Measurements from ENCODE around the gene MET. TPM values are rescaled to one million over a fixed set of nuclear protein-coding genes. Genes with fewer than 3 reads are reported as not detected.

MET gene
- total and polyA plus RNA-seq, 2 donors (not counting 3 experiments of a cell fraction or from before 2014, with no cell fraction given), result 21.1 to 44.5 TPM

- dilution Hi-C loops (cut with MboI; ENCODE audit: extremely low pct_ligation_motif_present, low sequenced_read_pairs), result no loop called here
- H2AFZ ChIP-seq (ENCODE audit: low read depth, low read length), result no peak overlapping the region
Measured at GRCh38 chr7:116739307-116739706, 67.3 kb downstream of the MET start.

More at GRCh38 chr7:116739307-116739706, 67.3 kb downstream of the MET start:
- Histone ChIP-seq H3K4me1 (ENCODE audit: control insufficient read depth, extremely low read depth, insufficient read depth, low read length) (peaks cover 34% of the 10 kb centered on the region), H3K9me1 (replicated peaks; ENCODE audit: control insufficient read depth, extremely low read depth, insufficient read depth, low read length) (no peaks in the 10 kb centered on the region), H4K20me1 (replicated peaks; ENCODE audit: control insufficient read depth, extremely low read depth, insufficient read depth, low read length) (no peaks in the 10 kb centered on the region), H3K79me2 (ENCODE audit: control insufficient read depth, insufficient read depth, low read length) (no peaks in the 10 kb centered on the region), H3K27ac (ENCODE audit: insufficient read depth, low read depth, low read length) (no peak overlapping the region), H3K4me2 (ENCODE audit: insufficient read depth, low read length) (no peak overlapping the region), H3K36me3 (ENCODE audit: control insufficient read depth in 2 of 2, extremely low read depth in 1 of 2, insufficient read depth in 2 of 2, low read length in 2 of 2) (peaks cover 0 to 4% of the 10 kb centered on the region in 2 experiments), H3K4me3 (replicated peaks in 1 of 3; ENCODE audit: insufficient read depth in 1 of 3, low read depth in 1 of 3, low read length in 3 of 3) (no peak overlapping the region), H3K27me3 (ENCODE audit: control insufficient read depth in 2 of 2, insufficient read depth in 2 of 2, low read length in 2 of 2) (no peaks in the 10 kb centered on the region), H3K9me3 (replicated peaks; ENCODE audit: control insufficient read depth, insufficient read depth, low read length) (no peaks in the 10 kb centered on the region), H3K9ac (replicated peaks; ENCODE audit: extremely low read depth, insufficient read depth, low read length) (no peak overlapping the region)
- TF ChIP-seq JUN (IDR thresholded peaks at IDR 0.05; ENCODE audit: borderline replicate concordance, insufficient read depth, insufficient read length, low read depth), result no peak
- TF ChIP-seq, protein P1, sequence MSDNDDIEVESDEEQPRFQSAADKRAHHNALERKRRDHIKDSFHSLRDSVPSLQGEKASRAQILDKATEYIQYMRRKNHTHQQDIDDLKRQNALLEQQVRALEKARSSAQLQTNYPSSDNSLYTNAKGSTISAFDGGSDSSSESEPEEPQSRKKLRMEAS (IDR thresholded peaks at IDR 0.05; ENCODE audit: insufficient read depth, insufficient read length), result no peak
- no peak for TF ChIP-seq POLR2A (IDR thresholded peaks at IDR 0.05; ENCODE audit: low read depth, low read length)
- no peak for TF ChIP-seq EZH2 (IDR thresholded peaks at IDR 0.05; ENCODE audit: borderline replicate concordance, low read depth, low read length, severe bottlenecking)
- TF ChIP-seq, protein P2, sequence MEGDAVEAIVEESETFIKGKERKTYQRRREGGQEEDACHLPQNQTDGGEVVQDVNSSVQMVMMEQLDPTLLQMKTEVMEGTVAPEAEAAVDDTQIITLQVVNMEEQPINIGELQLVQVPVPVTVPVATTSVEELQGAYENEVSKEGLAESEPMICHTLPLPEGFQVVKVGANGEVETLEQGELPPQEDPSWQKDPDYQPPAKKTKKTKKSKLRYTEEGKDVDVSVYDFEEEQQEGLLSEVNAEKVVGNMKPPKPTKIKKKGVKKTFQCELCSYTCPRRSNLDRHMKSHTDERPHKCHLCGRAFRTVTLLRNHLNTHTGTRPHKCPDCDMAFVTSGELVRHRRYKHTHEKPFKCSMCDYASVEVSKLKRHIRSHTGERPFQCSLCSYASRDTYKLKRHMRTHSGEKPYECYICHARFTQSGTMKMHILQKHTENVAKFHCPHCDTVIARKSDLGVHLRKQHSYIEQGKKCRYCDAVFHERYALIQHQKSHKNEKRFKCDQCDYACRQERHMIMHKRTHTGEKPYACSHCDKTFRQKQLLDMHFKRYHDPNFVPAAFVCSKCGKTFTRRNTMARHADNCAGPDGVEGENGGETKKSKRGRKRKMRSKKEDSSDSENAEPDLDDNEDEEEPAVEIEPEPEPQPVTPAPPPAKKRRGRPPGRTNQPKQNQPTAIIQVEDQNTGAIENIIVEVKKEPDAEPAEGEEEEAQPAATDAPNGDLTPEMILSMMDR (IDR thresholded peaks at IDR 0.05; ENCODE audit: extremely low read depth in 1 of 2, insufficient read depth in 1 of 2, low read depth in 1 of 2, low read length in 2 of 2), result no peak
- no peak for TF ChIP-seq MYC (IDR thresholded peaks at IDR 0.05; ENCODE audit: low read depth, low read length)
- no peak for TF ChIP-seq FOS (IDR thresholded peaks at IDR 0.05; ENCODE audit: borderline replicate concordance, insufficient read depth, low read length)
- TF ChIP-seq POLR2AphosphoS5 (IDR thresholded peaks at IDR 0.05; ENCODE audit: insufficient read depth, low read depth, low read length), result no peak
- TF ChIP-seq GATA2 (IDR thresholded peaks at IDR 0.05; ENCODE audit: insufficient read depth, insufficient read length, low read depth, low read length), result no peak
- intact Hi-C loops (cut with micrococcal nuclease), result no loop called here
- ChIA-PET CTCF (interaction anchor here (0.8 kb wide), 1 partner anchor 48 kb away, joined by 3 read pairs; no protein-coding TSS in a partner anchor), POLR2A (no interaction called here)
- DNase-seq (ENCODE audit: low read depth, low spot score) (no peak), FAIRE-seq (no peak)
- BruUV-seq (replicated peaks), result no TSS peak

Measured in endothelial cell of umbilical vein (primary cell).